ENCODE results near the gene UCKL1. TPM values are rescaled to one million over a fixed set of nuclear protein-coding genes. Genes with fewer than 3 reads are reported as not detected.

Gene UCKL1
- total RNA-seq, 3 donors from 2014 or later, result 37.4 to 57.8 (median 43.6) TPM

DNA sequence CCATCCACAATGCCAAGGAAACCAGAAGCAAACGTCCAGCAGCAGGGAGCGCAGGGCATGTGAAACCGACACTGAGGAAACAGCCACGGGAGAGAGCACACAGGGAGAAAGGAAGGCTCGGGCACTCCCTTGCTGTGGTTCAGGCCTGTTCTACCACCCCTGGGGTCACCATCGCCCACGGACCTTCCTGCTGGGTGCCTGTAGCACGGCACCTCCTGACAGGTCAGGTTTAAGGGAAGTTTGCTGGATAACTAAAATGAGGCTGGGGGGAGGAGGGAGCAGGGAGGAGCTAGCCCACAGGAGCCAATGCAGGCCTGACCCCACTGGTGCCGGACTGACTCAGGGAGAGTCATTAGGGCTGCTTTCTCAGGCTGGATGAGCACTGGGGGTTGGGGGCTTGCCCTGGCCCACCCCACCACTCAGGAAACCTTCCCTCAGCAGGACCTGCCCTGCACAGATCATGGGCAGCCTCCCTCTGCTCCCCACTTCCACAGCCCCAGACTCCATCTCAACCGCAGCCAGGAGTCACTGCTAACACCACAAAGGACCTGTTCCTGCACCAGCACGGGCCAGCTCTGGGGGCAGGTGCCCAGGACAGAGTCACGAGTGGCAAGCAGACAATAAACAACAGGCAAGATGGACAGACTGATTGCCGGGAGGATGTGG, 2.3 kb downstream of the UCKL1 start:
- Histone ChIP-seq H3K9me3 (no peaks in the 10 kb centered on the region), H3K4me1 (ENCODE audit: low read depth) (peaks cover 67% of the 10 kb centered on the region), H3K4me3 (no peak overlapping the region), H3K36me3 (ENCODE audit: low read depth) (no peaks in the 10 kb centered on the region)
- intact Hi-C loops (cut with DNase I, micrococcal nuclease), result no loop called here
- no peak for ATAC-seq
- TF ChIP-seq, protein P1, sequence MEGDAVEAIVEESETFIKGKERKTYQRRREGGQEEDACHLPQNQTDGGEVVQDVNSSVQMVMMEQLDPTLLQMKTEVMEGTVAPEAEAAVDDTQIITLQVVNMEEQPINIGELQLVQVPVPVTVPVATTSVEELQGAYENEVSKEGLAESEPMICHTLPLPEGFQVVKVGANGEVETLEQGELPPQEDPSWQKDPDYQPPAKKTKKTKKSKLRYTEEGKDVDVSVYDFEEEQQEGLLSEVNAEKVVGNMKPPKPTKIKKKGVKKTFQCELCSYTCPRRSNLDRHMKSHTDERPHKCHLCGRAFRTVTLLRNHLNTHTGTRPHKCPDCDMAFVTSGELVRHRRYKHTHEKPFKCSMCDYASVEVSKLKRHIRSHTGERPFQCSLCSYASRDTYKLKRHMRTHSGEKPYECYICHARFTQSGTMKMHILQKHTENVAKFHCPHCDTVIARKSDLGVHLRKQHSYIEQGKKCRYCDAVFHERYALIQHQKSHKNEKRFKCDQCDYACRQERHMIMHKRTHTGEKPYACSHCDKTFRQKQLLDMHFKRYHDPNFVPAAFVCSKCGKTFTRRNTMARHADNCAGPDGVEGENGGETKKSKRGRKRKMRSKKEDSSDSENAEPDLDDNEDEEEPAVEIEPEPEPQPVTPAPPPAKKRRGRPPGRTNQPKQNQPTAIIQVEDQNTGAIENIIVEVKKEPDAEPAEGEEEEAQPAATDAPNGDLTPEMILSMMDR (IDR thresholded peaks at IDR 0.05), result no peak
- DNase-seq, result no peak

DNA sequence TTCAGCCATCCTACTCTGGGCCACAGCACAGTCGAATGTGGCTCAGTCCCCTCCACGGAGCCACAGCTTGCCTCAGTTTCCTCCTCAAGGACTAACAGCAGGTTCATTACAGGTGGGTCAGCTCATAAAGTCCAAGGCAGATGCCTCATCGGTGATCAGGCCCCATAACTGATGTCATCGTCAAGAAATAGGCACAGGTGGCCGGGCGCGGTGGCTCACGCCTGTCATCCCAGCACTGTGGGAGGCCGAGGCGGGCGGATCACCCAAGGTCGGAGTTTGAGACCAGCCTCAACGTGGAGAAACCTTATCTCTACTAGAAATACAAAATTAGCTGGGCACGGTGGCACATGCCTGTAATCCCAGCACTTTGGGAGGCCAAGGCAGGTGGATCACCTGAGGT, 3.4 kb downstream of the UCKL1 start:
- intact Hi-C loops (cut with DNase I, micrococcal nuclease), result no loop called here
- no peaks in the 10 kb centered on the region for H3K36me3 ChIP-seq (ENCODE audit: low read depth)
- DNase-seq (peak in 2 of 3 donors; percentile 53 to 59), ATAC-seq (no peak)
- peaks cover 75% of the 10 kb centered on the region for H3K4me1 ChIP-seq (ENCODE audit: low read depth)
- no peaks in the 10 kb centered on the region for H3K9me3 ChIP-seq
- TF ChIP-seq, protein P1 (IDR thresholded peaks at IDR 0.05), result no peak
- H3K4me3 ChIP-seq, result no peak overlapping the region

DNA sequence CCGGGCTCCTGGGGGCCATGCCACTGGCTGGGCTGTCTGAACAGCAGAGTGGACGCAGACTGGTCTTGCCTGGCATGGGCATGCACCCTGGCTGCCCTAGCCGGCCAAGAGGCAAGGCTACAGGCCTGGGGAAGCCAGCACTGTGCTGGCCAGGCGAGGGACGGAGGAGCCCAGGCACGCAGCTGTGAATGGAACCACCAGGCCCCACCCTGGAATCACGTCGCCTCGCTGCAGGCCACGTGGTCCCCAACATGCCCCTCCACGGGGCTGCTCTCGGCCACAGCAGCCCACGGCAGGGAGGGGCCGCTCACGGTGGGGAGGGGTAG, 4.0 kb downstream of the UCKL1 start:
- DNase-seq (peak in 2 of 3 donors; percentile 51 to 58), ATAC-seq (no peak)
- H3K36me3 ChIP-seq (ENCODE audit: low read depth), result no peaks in the 10 kb centered on the region
- intact Hi-C loops (cut with DNase I, micrococcal nuclease), result no loop called here
- H3K4me1 ChIP-seq (ENCODE audit: low read depth), result peaks cover 71% of the 10 kb centered on the region
- TF ChIP-seq, protein P1 (IDR thresholded peaks at IDR 0.05), result no peak
- H3K9me3 ChIP-seq, result no peaks in the 10 kb centered on the region
- H3K4me3 ChIP-seq, result no peak overlapping the region

DNA sequence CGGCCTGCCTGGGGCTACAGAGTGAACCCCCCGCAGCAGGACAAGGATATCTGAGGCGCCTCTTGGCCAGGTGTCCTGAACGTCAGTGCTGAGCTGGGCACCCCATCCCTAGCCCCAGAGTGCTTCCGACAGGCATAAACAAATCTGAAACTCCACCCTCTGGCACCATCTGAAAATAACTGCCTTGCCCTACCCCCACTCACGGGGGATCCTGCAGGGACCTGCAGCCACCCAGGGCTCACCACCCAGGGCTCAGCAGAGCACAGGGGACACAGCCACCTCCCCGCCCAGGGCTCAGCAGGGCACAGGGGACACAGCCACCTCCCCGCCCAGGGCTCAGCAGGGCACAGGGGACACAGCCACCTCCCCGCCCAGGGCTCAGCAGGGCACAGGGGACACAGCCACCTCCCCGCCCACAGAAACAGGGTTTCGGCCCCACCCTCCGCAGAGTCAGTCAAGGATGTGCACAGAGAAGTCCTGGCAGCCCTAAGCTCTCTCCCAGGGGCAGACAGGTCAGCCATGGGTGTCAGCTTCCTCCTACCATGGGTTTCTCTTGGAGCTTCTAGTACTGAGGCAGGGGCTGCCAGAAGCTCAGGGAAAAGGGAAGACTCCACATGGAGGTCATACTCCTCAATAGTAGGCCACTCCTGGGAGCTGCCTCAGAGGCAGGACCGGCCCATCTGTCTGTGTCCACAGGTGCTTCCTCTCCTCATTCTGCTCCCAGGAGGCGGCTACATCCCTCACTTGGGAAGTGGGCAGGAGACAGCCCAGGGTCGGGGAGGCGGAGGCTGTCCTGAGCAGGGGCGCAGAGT, 4.6 kb downstream of the UCKL1 start:
- peak; percentile 34 for ATAC-seq
- intact Hi-C loops (cut with DNase I, micrococcal nuclease), result no loop called here
- no peak overlapping the region for H3K4me3 ChIP-seq
- H3K4me1 ChIP-seq (ENCODE audit: low read depth), result peaks cover 67% of the 10 kb centered on the region
- no peaks in the 10 kb centered on the region for H3K9me3 ChIP-seq
- H3K36me3 ChIP-seq (ENCODE audit: low read depth), result no peaks in the 10 kb centered on the region
- peak; percentile 70 to 79 (median 76) for DNase-seq
- TF ChIP-seq, protein P1 (IDR thresholded peaks at IDR 0.05), result no peak

DNA sequence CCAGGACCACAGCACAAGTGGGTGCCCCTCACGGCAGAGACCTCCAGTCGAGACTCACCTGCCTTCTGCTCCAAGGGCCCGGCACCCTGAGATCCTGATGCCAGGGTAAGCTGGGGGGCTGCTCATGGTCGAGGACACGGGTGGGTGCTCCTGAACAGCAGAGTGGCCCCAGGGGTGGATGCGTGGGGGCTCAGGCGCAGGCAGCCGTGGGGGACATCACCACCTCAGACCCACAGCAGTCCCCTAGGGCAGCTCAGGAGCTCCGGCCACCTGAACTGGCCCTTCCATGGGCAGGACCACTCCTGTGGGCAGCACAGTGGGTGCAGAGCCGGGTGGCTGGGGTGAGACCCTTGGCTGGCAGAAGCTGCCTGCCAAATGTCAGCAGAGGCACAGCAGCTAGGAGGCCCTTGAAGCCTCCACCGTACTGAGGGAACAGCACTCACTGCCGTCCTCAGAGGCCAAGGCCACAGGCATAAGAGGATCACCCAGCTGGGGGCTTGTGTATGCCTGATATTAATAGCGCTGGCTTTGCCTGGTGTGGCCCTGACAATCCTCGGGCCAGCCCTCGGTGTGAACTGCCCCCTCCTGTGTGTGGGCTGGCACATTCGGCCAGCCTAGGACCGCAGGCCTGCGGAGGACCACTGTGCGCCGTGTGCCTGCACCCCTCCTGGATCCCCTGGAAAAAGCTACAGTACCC, 5.4 kb downstream of the UCKL1 start:
- DNase-seq (peak in 1 of 3 donors; percentile 58), ATAC-seq (no peak)
- H3K36me3 ChIP-seq (ENCODE audit: low read depth), result no peaks in the 10 kb centered on the region
- no peaks in the 10 kb centered on the region for H3K9me3 ChIP-seq
- no peak overlapping the region for H3K4me3 ChIP-seq
- peaks cover 67% of the 10 kb centered on the region for H3K4me1 ChIP-seq (ENCODE audit: low read depth)
- intact Hi-C loops (cut with DNase I, micrococcal nuclease), result no loop called here
- TF ChIP-seq, protein P1 (IDR thresholded peaks at IDR 0.05), result no peak

Measured in mucosa of descending colon (tissue), 3 donors.